ENCODE data around the gene AMBRA1.

- TF ChIP-seq TEAD4 (IDR thresholded peaks at IDR 0.05) (no peak), MAX (IDR thresholded peaks at IDR 0.05) (no peak), ZBTB7A (IDR thresholded peaks at IDR 0.05; ENCODE audit: low read depth) (no peak), CEBPB (IDR thresholded peaks at IDR 0.05) (no peak), TAF1 (IDR thresholded peaks at IDR 0.05; ENCODE audit: low read depth) (no peak), EP300 (IDR thresholded peaks at IDR 0.05; ENCODE audit: borderline replicate concordance) (no peak), TCF12 (IDR thresholded peaks at IDR 0.05; ENCODE audit: low read depth) (no peak), FOXM1 (IDR thresholded peaks at IDR 0.05; ENCODE audit: borderline replicate concordance, low read depth) (no peak), CREB1 (IDR thresholded peaks at IDR 0.05; ENCODE audit: low read depth) (no peak), YY1 (IDR thresholded peaks at IDR 0.05; ENCODE audit: low read depth) (no peak)
- TF ChIP-seq, protein P1, sequence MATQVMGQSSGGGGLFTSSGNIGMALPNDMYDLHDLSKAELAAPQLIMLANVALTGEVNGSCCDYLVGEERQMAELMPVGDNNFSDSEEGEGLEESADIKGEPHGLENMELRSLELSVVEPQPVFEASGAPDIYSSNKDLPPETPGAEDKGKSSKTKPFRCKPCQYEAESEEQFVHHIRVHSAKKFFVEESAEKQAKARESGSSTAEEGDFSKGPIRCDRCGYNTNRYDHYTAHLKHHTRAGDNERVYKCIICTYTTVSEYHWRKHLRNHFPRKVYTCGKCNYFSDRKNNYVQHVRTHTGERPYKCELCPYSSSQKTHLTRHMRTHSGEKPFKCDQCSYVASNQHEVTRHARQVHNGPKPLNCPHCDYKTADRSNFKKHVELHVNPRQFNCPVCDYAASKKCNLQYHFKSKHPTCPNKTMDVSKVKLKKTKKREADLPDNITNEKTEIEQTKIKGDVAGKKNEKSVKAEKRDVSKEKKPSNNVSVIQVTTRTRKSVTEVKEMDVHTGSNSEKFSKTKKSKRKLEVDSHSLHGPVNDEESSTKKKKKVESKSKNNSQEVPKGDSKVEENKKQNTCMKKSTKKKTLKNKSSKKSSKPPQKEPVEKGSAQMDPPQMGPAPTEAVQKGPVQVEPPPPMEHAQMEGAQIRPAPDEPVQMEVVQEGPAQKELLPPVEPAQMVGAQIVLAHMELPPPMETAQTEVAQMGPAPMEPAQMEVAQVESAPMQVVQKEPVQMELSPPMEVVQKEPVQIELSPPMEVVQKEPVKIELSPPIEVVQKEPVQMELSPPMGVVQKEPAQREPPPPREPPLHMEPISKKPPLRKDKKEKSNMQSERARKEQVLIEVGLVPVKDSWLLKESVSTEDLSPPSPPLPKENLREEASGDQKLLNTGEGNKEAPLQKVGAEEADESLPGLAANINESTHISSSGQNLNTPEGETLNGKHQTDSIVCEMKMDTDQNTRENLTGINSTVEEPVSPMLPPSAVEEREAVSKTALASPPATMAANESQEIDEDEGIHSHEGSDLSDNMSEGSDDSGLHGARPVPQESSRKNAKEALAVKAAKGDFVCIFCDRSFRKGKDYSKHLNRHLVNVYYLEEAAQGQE (IDR thresholded peaks at IDR 0.05; ENCODE audit: low read depth), result no peak
Measured at GRCh38 chr11:46597155-46597554, 3.3 kb upstream of the AMBRA1 start.

All from Ishikawa (cell line).